ENCODE measurements around the gene RALGPS2.
"Not testable (repeated sequence)": the region's sequence is repeated elsewhere in the genome, so short reads cannot be mapped to it uniquely, and the experiment has no call there.

The RALGPS2 gene

GRCh38 chr1:178784131-178784536 is 59.1 kb downstream of the RALGPS2 start:
- DNase-seq, result no peak

- no peak for DNase-seq
Observed at GRCh38 chr1:178792394-178792793, 67.3 kb downstream of the RALGPS2 start.

DNA sequence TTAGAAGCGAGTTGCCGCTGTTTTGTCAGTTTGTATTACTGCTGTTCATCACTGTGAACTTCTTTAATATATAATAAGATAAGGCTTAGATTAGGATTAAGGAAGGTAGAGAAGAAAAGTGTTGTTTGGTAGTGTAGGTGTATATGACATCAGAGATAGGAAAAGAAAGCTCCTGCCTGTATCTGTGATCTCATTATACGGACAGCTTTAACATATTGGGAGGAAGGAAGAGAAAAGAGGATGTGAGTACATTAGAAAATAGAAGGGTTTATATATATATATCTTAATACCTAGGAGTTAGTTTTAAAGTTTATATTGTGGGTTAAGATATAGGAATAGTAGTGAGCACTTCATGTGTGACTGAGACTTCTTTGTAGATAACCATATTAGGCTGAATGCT is 71.0 kb downstream of the RALGPS2 start:
- DNase-seq, result no peak

- DNase-seq, result no peak
Observed at GRCh38 chr1:178797590-178797989, 72.5 kb downstream of the RALGPS2 start.

DNA sequence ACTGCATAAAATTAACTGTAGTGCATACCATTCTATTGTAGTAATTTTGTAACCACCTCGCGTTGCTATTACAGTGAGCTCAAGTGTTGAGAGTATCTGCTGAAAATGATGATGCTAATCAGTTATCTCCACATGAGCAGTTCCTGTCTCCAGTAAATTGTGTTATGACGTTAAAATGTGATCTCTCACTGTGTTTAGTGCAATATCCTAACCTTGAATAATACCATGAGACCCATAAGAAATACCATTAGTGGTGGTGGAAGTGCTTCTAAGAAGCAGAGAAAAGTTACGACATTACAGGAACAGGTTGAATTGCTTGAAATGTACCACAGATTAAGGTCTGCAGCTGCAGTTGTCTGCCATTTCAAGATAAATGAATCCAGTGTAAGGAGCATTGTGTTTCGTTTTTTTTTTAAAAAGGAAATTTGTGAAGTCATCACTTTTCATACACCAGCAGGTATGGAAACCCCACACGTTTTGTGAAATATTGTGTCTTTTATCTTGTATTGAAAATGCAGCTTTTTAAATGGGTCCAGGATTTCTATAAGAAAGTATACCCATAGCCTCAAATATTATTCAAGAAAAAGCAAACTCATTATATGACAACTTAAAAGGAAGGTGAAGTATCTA is 73.3 kb downstream of the RALGPS2 start:
- no peak for DNase-seq

GRCh38 chr1:178802873-178803272 is 77.8 kb downstream of the RALGPS2 start:
- no peak for DNase-seq

DNA sequence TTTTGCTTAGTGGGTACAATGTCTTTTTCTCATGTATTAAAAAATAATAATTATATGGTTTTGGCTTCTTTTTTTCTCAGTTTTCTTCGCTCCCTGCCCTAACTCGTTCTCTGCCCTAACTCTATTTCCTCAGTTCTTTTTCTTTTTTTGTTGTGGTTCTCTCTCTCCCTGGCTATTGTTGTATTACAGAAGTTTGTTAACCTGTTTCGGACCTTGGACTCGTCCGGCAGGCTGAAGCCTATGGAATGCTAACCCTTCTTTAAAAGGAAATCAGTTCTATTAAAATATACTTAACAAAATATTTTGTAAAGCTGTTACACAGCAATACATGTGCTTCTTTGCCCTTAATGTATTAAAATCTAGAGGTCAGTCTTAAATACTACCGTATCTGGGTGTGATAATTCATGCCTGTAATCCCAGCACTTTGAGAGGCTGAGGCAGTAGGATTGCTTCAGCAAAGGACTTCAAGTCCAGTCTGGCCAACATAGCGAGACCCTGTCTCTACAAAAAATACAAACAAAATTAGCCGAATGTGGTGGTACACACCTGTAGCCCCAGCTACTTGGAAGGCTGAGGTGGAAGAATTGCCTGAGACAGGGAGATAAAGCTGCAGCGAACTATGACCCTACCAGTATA is 81.7 kb downstream of the RALGPS2 start:
- DNase-seq, result no peak

DNA sequence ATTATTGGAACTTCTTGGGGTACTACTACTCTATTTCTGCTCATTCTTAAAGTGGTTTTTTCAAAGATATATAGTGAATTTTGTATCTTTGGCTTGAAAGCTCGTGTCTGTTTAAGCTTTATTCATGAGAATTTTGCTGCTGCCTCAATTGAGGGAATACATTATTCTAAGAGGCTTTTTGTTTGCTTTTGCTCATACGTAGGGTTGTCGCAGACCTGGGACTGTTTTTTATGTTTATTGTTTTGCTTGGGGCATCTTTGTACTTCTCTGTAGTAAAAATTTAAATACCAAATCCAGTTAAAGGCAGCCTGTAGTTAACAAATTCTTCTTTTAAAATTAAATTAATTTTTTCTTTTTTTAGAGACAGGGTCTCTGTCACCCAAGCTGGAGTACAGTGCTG is 83.5 kb downstream of the RALGPS2 start:
- no peak for DNase-seq

- no peak for DNase-seq
Observed at GRCh38 chr1:178810585-178810984, 85.5 kb downstream of the RALGPS2 start.

DNA sequence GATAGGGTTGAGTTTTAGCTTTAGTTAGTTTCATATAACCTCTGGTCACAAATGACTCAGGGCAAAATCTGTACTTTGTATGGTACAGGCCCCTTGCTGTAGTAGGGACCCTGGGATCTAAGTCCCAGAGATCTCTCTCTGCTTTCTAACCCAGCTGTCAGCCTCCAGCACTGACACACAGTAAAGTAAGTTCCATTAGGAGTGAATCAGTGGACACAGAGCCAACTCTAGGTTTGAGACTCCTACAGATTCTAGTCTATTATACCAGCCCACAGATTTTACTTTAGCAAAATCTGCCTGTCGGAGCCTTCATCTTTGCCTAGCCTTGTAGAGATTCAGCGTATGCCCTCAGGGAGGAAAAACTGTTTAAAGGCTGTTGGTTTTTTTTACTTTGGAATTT is 93.4 kb downstream of the RALGPS2 start:
- no peak for DNase-seq

GRCh38 chr1:178819123-178819522 is 94.1 kb downstream of the RALGPS2 start:
- no peak for DNase-seq

- no peak for DNase-seq
Observed at GRCh38 chr1:178821134-178821866, 96.3 kb downstream of the RALGPS2 start.

DNA sequence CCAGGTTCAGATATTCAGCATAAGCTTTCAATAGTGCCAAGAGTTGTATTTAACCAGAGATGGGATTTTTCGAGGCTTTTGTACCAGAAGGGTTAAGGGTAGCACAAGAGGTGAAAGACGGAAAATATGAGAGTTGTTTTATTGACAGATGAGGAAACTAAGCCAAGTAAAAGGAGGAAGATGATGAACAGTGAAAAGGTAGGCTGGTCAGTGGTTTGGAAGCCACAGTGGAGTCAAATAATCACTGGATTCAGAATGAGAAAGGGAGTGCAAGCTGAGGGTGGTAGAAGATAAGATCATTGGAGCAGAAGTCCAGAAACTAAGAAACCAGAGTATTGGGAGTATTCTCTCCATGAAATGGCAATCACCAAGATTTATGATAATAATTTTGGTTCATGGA is 100.1 kb downstream of the RALGPS2 start:
- DNase-seq, result no peak

GRCh38 chr1:178844436-178844835 is 119.4 kb downstream of the RALGPS2 start:
- DNase-seq, result no peak

DNA sequence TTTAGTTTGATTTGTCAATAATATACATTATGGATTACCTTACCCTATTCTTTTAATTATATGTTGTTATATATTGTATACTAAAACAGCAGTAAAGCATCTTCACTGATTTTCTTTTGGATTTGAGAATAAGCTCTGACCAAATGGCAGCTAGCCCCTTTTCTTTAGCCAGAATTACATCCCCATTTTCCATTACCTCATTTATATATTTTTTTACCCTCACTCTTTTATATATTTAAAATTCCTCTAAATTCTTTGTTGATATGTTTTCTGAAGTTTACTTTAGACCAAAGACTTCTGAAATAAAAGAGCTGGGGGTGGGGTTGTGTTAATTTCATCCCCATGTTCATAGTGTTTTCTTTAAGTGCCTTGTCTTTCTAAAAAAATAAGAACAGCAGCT is 121.3 kb downstream of the RALGPS2 start:
- DNase-seq, result no peak

- DNase-seq, result no peak
Observed at GRCh38 chr1:178847396-178847849, 122.4 kb downstream of the RALGPS2 start.

- DNase-seq, result not testable (repeated sequence)
Observed at GRCh38 chr1:178847919-178848318, 122.9 kb downstream of the RALGPS2 start.

- no peak for DNase-seq
Observed at GRCh38 chr1:178849918-178850317, 124.9 kb downstream of the RALGPS2 start.

- no peak for DNase-seq
Observed at GRCh38 chr1:178857126-178857525, 132.1 kb downstream of the RALGPS2 start.

GRCh38 chr1:178862416-178862815 is 137.4 kb downstream of the RALGPS2 start:
- DNase-seq, result no peak

DNA sequence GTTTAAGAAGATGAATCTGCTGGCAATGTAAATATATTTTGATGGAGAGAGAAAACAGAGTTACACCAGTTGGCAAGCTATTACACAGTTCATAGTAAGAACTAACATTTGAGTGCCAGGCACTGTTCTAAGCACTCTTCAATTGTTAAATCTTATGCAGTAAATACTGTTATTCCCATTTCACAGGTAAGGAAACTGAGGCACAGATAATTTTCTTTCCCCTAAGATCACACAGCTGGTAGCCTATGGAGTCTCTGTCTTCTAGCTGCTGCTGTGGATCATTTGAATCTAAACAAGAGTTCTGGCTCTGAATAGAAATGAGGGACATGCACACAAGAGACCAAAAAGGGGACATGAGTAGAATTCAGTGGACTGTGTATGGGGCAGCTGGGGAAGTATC is 137.8 kb downstream of the RALGPS2 start:
- DNase-seq, result no peak

- DNase-seq, result no peak
Observed at GRCh38 chr1:178864326-178864725, 139.3 kb downstream of the RALGPS2 start.

DNA sequence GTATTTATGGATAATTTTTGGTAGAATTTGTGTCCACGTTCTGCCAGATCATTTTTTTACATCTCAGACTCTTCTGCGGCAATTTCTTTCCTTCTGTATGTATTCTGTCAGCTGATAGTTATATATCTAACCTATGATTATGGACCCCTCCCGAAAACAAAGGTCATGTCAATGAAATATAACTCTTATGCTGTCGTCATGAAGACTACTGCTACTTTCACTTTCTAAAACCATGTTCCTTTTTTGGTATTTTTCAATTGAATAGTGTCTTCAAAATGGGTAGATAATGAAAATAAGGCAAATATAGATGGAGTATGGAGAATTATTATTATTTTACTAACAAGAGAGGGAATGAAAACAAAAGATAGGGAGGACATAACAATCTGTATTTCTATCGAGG is 142.6 kb downstream of the RALGPS2 start:
- no peak for DNase-seq

DNA sequence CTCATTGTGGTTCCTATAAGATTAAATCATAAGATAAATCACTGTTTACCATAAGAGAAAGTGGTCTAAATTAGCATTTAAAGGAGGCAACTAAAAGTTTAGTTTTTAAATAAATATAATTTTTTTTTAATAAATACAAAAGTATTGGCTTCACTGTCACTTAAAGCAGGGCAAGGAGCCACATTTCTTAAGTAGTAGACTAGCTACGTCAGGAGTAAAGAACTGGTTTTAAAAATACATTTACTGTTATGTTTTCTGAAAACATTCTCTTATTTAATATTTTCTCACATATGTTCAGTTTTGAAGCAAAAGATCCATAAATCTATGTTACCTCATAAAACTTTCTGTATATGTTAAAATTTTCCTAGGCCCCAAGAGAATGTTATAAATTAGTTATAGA is 143.7 kb downstream of the RALGPS2 start:
- DNase-seq, result no peak
